A549 (cell line): Measurements from ENCODE around the gene ZFX. TPM values are rescaled to one million over a fixed set of nuclear protein-coding genes. Genes with fewer than 3 reads are reported as not detected.

ENCODE experiments used
- ATAC-seq, 2 experiments: fragments of 200-7000 bp in 1 of 2; fragments of >200 bp in 1 of 2; cut with Nextera tagmentation in 1 of 2; cut with Tn5 transposase in 1 of 2; 3 replicates each; pipeline versions ENCODE4 v1.8.0 to v1.9.1; 2018 to 2020; ENCODE audit warnings: mild to moderate bottlenecking in 1 of 2, moderate library complexity in 1 of 2
- CTCF ChIA-PET: fragments of 300-600 bp; sonication (Branson Sonifier 250); formaldehyde crosslinking; extraction: SDS; loops from one replicate; lab custom pipeline; 2021; ENCODE audit warnings: antibody characterized with exemption, inconsistent platforms; lab: Yijun Ruan, JAX
- POLR2A ChIA-PET: fragments of 350-600 bp; formaldehyde crosslinking; extraction: SDS; loops from one replicate; lab custom pipeline; 2021; ENCODE audit warnings: antibody characterized with exemption, inconsistent platforms; lab: Yijun Ruan, JAX
- DNase-seq, 2 experiments: peaks; one replicate each; pipeline versions ENCODE4 v3.0.0 to v3.0.0-alpha.2; 2011 to 2016; ENCODE audit warnings: low read depth in 1 of 2, low spot score in 1 of 2
- FAIRE-seq: peaks from 2 replicates; lab custom pipeline; 2011; peaks lifted over from hg19 to GRCh38; lab: Jason Lieb, UNC
- H3K27ac ChIP-seq, 2 experiments: fragments of >200 bp; sonication (Bioruptor Twin); formaldehyde crosslinking; 3 replicates each; pipeline ENCODE4 v1.5.1; 2016 to 2017
- H3K4me1 ChIP-seq: fragments of >200 bp; sonication (Bioruptor Twin); formaldehyde crosslinking; 3 replicates; pipeline ENCODE4 v1.6.1; 2016
- H3K4me2 ChIP-seq: fragments of >200 bp; sonication (Bioruptor Twin); formaldehyde crosslinking; 3 replicates; pipeline ENCODE4 v1.6.1; 2016
- H3K4me3 ChIP-seq: fragments of >200 bp; sonication (Bioruptor Twin); formaldehyde crosslinking; 3 replicates; pipeline ENCODE4 v1.5.1; 2016
- H3K9me3 ChIP-seq: fragments of >200 bp; sonication (Bioruptor Twin); formaldehyde crosslinking; 3 replicates; pipeline ENCODE4 v1.6.1; 2016
- BHLHE40 ChIP-seq: IDR thresholded peaks from 2 replicates; pipeline ENCODE4 v1.6.1; 2012; ENCODE audit warnings: low read depth, low read length, inconsistent platforms
- CBX2 ChIP-seq: fragments of 200-600 bp; sonication (generic); IDR thresholded peaks from 2 replicates; pipeline ENCODE4 v1.6.1; 2016; ENCODE audit warnings: low read depth, mild to moderate bottlenecking, borderline replicate concordance
- CEBPB ChIP-seq, 2 experiments: fragments of >200 bp in 1 of 2; sonication (Bioruptor Twin) in 1 of 2; formaldehyde crosslinking in 1 of 2; IDR thresholded peaks; 2 replicates each; pipeline ENCODE4 v1.6.1; 2012 to 2016
- EHF ChIP-seq: fragments of 250-450 bp; sonication (Bioruptor Pico); IDR thresholded peaks from 2 replicates; pipeline ENCODE4 v1.5.0; 2020; ENCODE audit warnings: mild to moderate bottlenecking
- ESRRA ChIP-seq: fragments of 150-350 bp; IDR thresholded peaks from 2 replicates; pipeline ENCODE4 v1.6.1; 2014; ENCODE audit warnings: mild to moderate bottlenecking, low read length, borderline replicate concordance
- FOSL2 ChIP-seq, 2 experiments: fragments of 450-650 bp in 1 of 2; fragments of >200 bp in 1 of 2; sonication (Bioruptor Twin) in 1 of 2; formaldehyde crosslinking; IDR thresholded peaks; 2 replicates each; pipeline versions ENCODE4 v1.5.0 to v1.6.1; 2016 to 2020; ENCODE audit warnings: mild to moderate bottlenecking in 1 of 2, moderate library complexity in 1 of 2
- GATA3 ChIP-seq: IDR thresholded peaks from 2 replicates; pipeline ENCODE4 v1.6.1; 2012; ENCODE audit warnings: borderline replicate concordance
- HDAC2 ChIP-seq: fragments of 200-600 bp; sonication (generic); IDR thresholded peaks from 2 replicates; pipeline ENCODE4 v1.6.1; 2016
- HEYL ChIP-seq: fragments of 250-450 bp; sonication (Bioruptor Pico); IDR thresholded peaks from 2 replicates; pipeline ENCODE4 v1.8.0; 2021; ENCODE audit warnings: mild to moderate bottlenecking, moderate library complexity
- KDM1A ChIP-seq: fragments of 200-600 bp; sonication (generic); IDR thresholded peaks from 2 replicates; pipeline ENCODE4 v1.6.1; 2016; ENCODE audit warnings: low read depth, mild to moderate bottlenecking
- KDM5A ChIP-seq: fragments of 200-600 bp; sonication (generic); IDR thresholded peaks from 2 replicates; pipeline ENCODE4 v1.6.1; 2016; ENCODE audit warnings: antibody characterized with exemption, mild to moderate bottlenecking
- MAFK ChIP-seq: fragments of 450-650 bp; IDR thresholded peaks from 2 replicates; pipeline ENCODE4 v1.6.1; 2014; ENCODE audit not compliant: partially characterized antibody
- MAZ ChIP-seq: fragments of 150-350 bp; IDR thresholded peaks from 2 replicates; pipeline ENCODE4 v1.6.1; 2014; ENCODE audit warnings: antibody characterized with exemption, low read depth, low read length, borderline replicate concordance
- NFE2L2 ChIP-seq: fragments of 150-350 bp; conservative IDR thresholded peaks from 2 replicates; pipeline ENCODE4 v1.6.1; 2014; ENCODE audit warnings: low read length
- NR3C1 ChIP-seq: fragments of >200 bp; sonication (Bioruptor Twin); formaldehyde crosslinking; IDR thresholded peaks from 3 replicates; pipeline ENCODE4 v1.6.1; 2017
- PHF8 ChIP-seq: fragments of 200-600 bp; sonication (generic); IDR thresholded peaks from 2 replicates; pipeline ENCODE4 v1.6.1; 2016; ENCODE audit warnings: low read depth, mild to moderate bottlenecking, antibody characterized with exemption, moderate library complexity, borderline replicate concordance
- POLR2A ChIP-seq: IDR thresholded peaks from 2 replicates; pipeline ENCODE4 v1.6.1; 2012; ENCODE audit warnings: mild to moderate bottlenecking, low read length
- POLR2AphosphoS2 ChIP-seq: conservative IDR thresholded peaks from 2 replicates; pipeline ENCODE4 v1.6.1; 2012; ENCODE audit warnings: low read length, improper control_type of control experiment, inconsistent platforms
- RAD21 ChIP-seq, 2 experiments: fragments of >200 bp in 1 of 2; sonication (Bioruptor Twin) in 1 of 2; formaldehyde crosslinking in 1 of 2; IDR thresholded peaks in 1 of 2; conservative IDR thresholded peaks in 1 of 2; 2 replicates in 1 of 2; 3 replicates in 1 of 2; pipeline ENCODE4 v1.6.1; 2012 to 2018; ENCODE audit warnings: inconsistent platforms in 1 of 2
- RARB ChIP-seq: fragments of 250-450 bp; sonication (Bioruptor Pico); IDR thresholded peaks from 2 replicates; pipeline ENCODE4 v1.8.0; 2021; ENCODE audit warnings: mild to moderate bottlenecking, moderate library complexity
- RFX5 ChIP-seq: fragments of 450-650 bp; IDR thresholded peaks from 2 replicates; pipeline ENCODE4 v1.7.1; 2014; ENCODE audit warnings: antibody characterized with exemption, mild to moderate bottlenecking, moderate library complexity
- SREBF2 ChIP-seq: fragments of 450-650 bp; IDR thresholded peaks from 2 replicates; pipeline ENCODE4 v1.6.1; 2014; ENCODE audit warnings: mild to moderate bottlenecking, moderate library complexity
- TP53 ChIP-seq: fragments of 250-450 bp; sonication (Bioruptor Pico); IDR thresholded peaks from 2 replicates; pipeline ENCODE4 v1.5.0; 2021; ENCODE audit warnings: mild to moderate bottlenecking, moderate library complexity
- ZFP36 ChIP-seq: fragments of 450-650 bp; IDR thresholded peaks from 2 replicates; pipeline ENCODE4 v1.6.1; 2014; ENCODE audit warnings: borderline replicate concordance; ENCODE audit not compliant: partially characterized antibody
- WGBS: methylation state at CpG from one replicate; pipeline ENCODE4 v1.1.6; 2017; ENCODE audit errors: missing lambda C conversion rate; 5-methylcytosine and 5-hydroxymethylcytosine counted together
- polyA plus RNA-seq, 4 experiments: library from polyadenylated mRNA; depleted of rRNA in 3 of 4; stranded (reverse); fragments of >200 nt; fragmentation: RNase III in 1 of 4; extraction: RNeasy Plus Mini Kit Qiagen cat#74134 plus additional on column Dnase treatment in 1 of 4; gene quantifications; 2 replicates in 3 of 4; 3 replicates in 1 of 4; pipeline ENCODE4 v1.2.3, GENCODE V29; 2011 to 2017
- TF ChIP-seq, protein P1 (sequence below): fragments of >200 bp; sonication (Bioruptor Twin); formaldehyde crosslinking; IDR thresholded peaks from 3 replicates; pipeline ENCODE4 v1.5.1; 2016
- TF ChIP-seq, protein P2 (sequence below): fragments of 250-450 bp; sonication (Bioruptor Pico); IDR thresholded peaks from 2 replicates; pipeline ENCODE4 v1.5.0; 2021; ENCODE audit warnings: mild to moderate bottlenecking, moderate library complexity, borderline replicate concordance
- TF ChIP-seq, protein P3 (sequence below): fragments of 450-650 bp; IDR thresholded peaks from 2 replicates; pipeline ENCODE4 v1.6.1; 2014; ENCODE audit warnings: antibody characterized with exemption
- TF ChIP-seq, protein P4 (sequence below): IDR thresholded peaks from 2 replicates; pipeline ENCODE4 v1.6.1; 2012; ENCODE audit warnings: low read depth, borderline replicate concordance
- TF ChIP-seq, protein P5 (sequence below): fragments of 150-350 bp; IDR thresholded peaks from 2 replicates; pipeline ENCODE4 v1.6.1; 2014; ENCODE audit warnings: low read depth, mild to moderate bottlenecking, low read length
- TF ChIP-seq, protein P6 (sequence below): fragments of 250-450 bp; sonication (Bioruptor Pico); IDR thresholded peaks from 2 replicates; pipeline ENCODE4 v1.5.0; 2020; ENCODE audit warnings: low read depth, mild to moderate bottlenecking, moderate library complexity

Gene ZFX
- polyA plus RNA-seq, 2 of the 4 experiments (the other 2 are of a cell fraction) = 18.1 to 30.1 TPM

DNA sequence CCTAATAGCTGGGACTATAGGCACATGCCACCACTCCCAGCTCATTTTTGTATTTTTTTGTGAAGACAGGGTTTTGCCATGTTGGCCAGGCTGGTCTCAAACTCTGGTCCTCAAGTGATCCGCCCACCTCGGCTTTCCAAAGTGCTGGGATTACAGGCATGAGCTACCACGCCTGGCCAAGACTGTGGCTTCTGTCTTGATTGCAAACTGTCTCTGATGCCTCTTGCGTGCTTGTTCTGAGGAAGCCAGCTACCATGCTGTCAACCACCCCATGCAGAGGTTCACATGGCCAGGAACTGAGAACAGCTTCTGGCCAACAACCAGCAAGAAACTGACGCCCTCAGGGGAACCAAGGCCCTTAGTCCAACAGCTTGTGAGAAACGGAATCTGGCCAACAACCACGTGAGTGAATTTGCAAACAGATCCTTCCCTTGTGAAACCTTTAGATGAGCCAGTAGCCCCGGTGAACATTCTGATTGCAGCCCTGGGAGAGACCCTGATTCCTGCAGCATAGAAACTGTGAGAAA is 93.2 kb downstream of the ZFX start:
- Histone ChIP-seq H3K4me1 (peaks cover 44% of the 10 kb centered on the region), H3K9me3 (no peaks in the 10 kb centered on the region), H3K4me2 (peak overlapping the region; percentile 59), H3K4me3 (no peak overlapping the region), H3K27ac (peak overlapping the region; percentile 59 to 73)
- 9% methylated on average over 1 of the region's 8 CpGs for WGBS
- CTCF ChIA-PET = interaction anchor here (0.5 to 2.9 kb wide), 15 partner anchors 8 to 169 kb away, joined by 3 to 22 read pairs (median 4); no protein-coding TSS in a partner anchor
- peak in 1 of 2 experiments; percentile 60; a peak in 4 of 6 replicates for ATAC-seq
- FAIRE-seq = no peak
- POLR2A ChIA-PET = interaction anchor here (0.7 kb wide), 1 partner anchor 169 kb away, joined by 6 read pairs; no protein-coding TSS in a partner anchor
- TF ChIP-seq ESRRA (no peak), RARB (CRISPR knock-in tag) (no peak), TP53 (no peak), GATA3 (no peak), RFX5 (no peak), KDM5A (no peak), HDAC2 (no peak), FOSL2 (IDR thresholded peaks at IDR 0.05) (no peak), FOSL2 (CRISPR knock-in tag; IDR thresholded peaks at IDR 0.05) (no peak), PHF8 (no peak), SREBF2 (no peak), CEBPB (IDR thresholded peaks at IDR 0.05) (no peak), KDM1A (no peak), ZFP36 (no peak), NR3C1 (no peak)
- TF ChIP-seq, protein P1, sequence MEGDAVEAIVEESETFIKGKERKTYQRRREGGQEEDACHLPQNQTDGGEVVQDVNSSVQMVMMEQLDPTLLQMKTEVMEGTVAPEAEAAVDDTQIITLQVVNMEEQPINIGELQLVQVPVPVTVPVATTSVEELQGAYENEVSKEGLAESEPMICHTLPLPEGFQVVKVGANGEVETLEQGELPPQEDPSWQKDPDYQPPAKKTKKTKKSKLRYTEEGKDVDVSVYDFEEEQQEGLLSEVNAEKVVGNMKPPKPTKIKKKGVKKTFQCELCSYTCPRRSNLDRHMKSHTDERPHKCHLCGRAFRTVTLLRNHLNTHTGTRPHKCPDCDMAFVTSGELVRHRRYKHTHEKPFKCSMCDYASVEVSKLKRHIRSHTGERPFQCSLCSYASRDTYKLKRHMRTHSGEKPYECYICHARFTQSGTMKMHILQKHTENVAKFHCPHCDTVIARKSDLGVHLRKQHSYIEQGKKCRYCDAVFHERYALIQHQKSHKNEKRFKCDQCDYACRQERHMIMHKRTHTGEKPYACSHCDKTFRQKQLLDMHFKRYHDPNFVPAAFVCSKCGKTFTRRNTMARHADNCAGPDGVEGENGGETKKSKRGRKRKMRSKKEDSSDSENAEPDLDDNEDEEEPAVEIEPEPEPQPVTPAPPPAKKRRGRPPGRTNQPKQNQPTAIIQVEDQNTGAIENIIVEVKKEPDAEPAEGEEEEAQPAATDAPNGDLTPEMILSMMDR = no peak
- TF ChIP-seq, protein P2, sequence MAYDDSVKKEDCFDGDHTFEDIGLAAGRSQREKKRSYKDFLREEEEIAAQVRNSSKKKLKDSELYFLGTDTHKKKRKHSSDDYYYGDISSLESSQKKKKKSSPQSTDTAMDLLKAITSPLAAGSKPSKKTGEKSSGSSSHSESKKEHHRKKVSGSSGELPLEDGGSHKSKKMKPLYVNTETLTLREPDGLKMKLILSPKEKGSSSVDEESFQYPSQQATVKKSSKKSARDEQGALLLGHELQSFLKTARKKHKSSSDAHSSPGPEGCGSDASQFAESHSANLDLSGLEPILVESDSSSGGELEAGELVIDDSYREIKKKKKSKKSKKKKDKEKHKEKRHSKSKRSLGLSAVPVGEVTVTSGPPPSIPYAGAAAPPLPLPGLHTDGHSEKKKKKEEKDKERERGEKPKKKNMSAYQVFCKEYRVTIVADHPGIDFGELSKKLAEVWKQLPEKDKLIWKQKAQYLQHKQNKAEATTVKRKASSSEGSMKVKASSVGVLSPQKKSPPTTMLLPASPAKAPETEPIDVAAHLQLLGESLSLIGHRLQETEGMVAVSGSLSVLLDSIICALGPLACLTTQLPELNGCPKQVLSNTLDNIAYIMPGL = no peak
- TF ChIP-seq, protein P3, sequence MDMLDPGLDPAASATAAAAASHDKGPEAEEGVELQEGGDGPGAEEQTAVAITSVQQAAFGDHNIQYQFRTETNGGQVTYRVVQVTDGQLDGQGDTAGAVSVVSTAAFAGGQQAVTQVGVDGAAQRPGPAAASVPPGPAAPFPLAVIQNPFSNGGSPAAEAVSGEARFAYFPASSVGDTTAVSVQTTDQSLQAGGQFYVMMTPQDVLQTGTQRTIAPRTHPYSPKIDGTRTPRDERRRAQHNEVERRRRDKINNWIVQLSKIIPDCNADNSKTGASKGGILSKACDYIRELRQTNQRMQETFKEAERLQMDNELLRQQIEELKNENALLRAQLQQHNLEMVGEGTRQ = no peak
- TF ChIP-seq, protein P4, sequence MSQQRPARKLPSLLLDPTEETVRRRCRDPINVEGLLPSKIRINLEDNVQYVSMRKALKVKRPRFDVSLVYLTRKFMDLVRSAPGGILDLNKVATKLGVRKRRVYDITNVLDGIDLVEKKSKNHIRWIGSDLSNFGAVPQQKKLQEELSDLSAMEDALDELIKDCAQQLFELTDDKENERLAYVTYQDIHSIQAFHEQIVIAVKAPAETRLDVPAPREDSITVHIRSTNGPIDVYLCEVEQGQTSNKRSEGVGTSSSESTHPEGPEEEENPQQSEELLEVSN = no peak
- DNase-seq = peak in 1 of 2 experiments; percentile 54

DNA sequence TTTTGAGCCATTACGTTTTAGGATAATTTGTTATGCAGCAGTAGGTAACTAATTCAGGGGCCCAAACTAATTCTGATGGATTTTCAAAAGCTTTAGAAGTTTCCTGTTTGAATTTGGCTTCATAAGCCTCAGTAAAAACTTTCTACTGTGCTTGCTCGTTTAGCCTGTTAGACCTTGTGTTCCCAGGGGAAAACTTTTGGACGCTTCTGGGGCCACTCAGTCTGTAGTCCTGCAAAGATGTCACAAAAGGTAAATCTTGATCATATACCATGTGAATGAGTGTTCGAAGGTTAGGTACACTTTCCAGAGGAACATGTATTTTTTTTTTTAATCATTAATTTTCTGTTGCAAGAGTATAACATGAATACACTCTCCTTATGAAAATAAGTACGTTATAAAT is 93.7 kb downstream of the ZFX start:
- no peaks in the 10 kb centered on the region for H3K9me3 ChIP-seq
- H3K4me3 ChIP-seq = no peak overlapping the region
- ChIA-PET CTCF (interaction anchor here (0.5 to 2.9 kb wide), 11 partner anchors 9 to 169 kb away, joined by 3 to 22 read pairs (median 4); no protein-coding TSS in a partner anchor), POLR2A (no interaction called here)
- no peak for TF ChIP-seq TP53
- no peak for TF ChIP-seq ZFP36
- TF ChIP-seq MAFK = no peak
- TF ChIP-seq MAZ = no peak
- no peak for TF ChIP-seq HEYL (CRISPR knock-in tag)
- no peak for TF ChIP-seq KDM1A
- TF ChIP-seq POLR2AphosphoS2 = no peak
- no peak for TF ChIP-seq BHLHE40
- no peak for TF ChIP-seq CBX2
- TF ChIP-seq, protein P5, sequence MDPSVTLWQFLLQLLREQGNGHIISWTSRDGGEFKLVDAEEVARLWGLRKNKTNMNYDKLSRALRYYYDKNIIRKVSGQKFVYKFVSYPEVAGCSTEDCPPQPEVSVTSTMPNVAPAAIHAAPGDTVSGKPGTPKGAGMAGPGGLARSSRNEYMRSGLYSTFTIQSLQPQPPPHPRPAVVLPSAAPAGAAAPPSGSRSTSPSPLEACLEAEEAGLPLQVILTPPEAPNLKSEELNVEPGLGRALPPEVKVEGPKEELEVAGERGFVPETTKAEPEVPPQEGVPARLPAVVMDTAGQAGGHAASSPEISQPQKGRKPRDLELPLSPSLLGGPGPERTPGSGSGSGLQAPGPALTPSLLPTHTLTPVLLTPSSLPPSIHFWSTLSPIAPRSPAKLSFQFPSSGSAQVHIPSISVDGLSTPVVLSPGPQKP = no peak
- TF ChIP-seq NFE2L2 = no peak
- no peak for TF ChIP-seq EHF (CRISPR knock-in tag)
- TF ChIP-seq RAD21 (conservative IDR thresholded peaks at IDR 0.05 in 1 of 2, IDR thresholded peaks at IDR 0.05 in 1 of 2) = no peak
- TF ChIP-seq POLR2A = no peak
- TF ChIP-seq, protein P6, sequence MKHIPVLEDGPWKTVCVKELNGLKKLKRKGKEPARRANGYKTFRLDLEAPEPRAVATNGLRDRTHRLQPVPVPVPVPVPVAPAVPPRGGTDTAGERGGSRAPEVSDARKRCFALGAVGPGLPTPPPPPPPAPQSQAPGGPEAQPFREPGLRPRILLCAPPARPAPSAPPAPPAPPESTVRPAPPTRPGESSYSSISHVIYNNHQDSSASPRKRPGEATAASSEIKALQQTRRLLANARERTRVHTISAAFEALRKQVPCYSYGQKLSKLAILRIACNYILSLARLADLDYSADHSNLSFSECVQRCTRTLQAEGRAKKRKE (CRISPR knock-in tag) = no peak
- TF ChIP-seq, protein P4 = no peak
- DNase-seq (no peak), ATAC-seq (peak in 1 of 2 experiments; percentile 11; a peak in 1 of 6 replicates), FAIRE-seq (no peak)
- WGBS = 35% methylated on average over 5 of the region's 5 CpGs
- H3K4me1 ChIP-seq = peaks cover 44% of the 10 kb centered on the region
- H3K27ac ChIP-seq = peak overlapping the region; percentile 59 to 73
- H3K4me2 ChIP-seq = peak overlapping the region; percentile 59
